ENCODE data around the gene SORBS1.

The SORBS1 gene

GRCh38 chr10:95567903-95568630 is 6.9 kb upstream of the SORBS1 start:
- Histone ChIP-seq H3K27me3 (ENCODE audit: insufficient read depth, poor library complexity, severe bottlenecking) (no peaks in the 10 kb centered on the region), H3K4me3 (replicated peaks; ENCODE audit: insufficient read depth, low read length) (no peak overlapping the region), H3K27ac (replicated peaks) (no peak overlapping the region)
- TF ChIP-seq POLR2AphosphoS5 (IDR thresholded peaks at IDR 0.05; ENCODE audit: low read depth) (no peak), SPI1 (IDR thresholded peaks at IDR 0.05; ENCODE audit: borderline replicate concordance, low read depth) (no peak), CTCF (IDR thresholded peaks at IDR 0.05; ENCODE audit: insufficient read depth, low read length) (no peak), REST (IDR thresholded peaks at IDR 0.05; ENCODE audit: insufficient replicate concordance, low read depth) (no peak), GABPA (IDR thresholded peaks at IDR 0.05; ENCODE audit: low read depth) (no peak)
- DNase-seq (ENCODE audit: low read depth in 1 of 2, low spot score in 1 of 2) = no peak

GRCh38 chr10:95566136-95566535 is 5.0 kb upstream of the SORBS1 start:
- DNase-seq (ENCODE audit: low read depth in 1 of 2, low spot score in 1 of 2) = no peak
- no peaks in the 10 kb centered on the region for H3K27me3 ChIP-seq (ENCODE audit: insufficient read depth, poor library complexity, severe bottlenecking)
- TF ChIP-seq SPI1 (IDR thresholded peaks at IDR 0.05; ENCODE audit: borderline replicate concordance, low read depth) (no peak), REST (IDR thresholded peaks at IDR 0.05; ENCODE audit: insufficient replicate concordance, low read depth) (no peak), POLR2AphosphoS5 (IDR thresholded peaks at IDR 0.05; ENCODE audit: low read depth) (no peak), GABPA (IDR thresholded peaks at IDR 0.05; ENCODE audit: low read depth) (no peak), CTCF (IDR thresholded peaks at IDR 0.05; ENCODE audit: insufficient read depth, low read length) (no peak)
- H3K4me3 ChIP-seq (replicated peaks; ENCODE audit: insufficient read depth, low read length) = no peak overlapping the region
- no peak overlapping the region for H3K27ac ChIP-seq (replicated peaks)

- TF ChIP-seq REST (IDR thresholded peaks at IDR 0.05; ENCODE audit: insufficient replicate concordance, low read depth) (no peak), CTCF (IDR thresholded peaks at IDR 0.05; ENCODE audit: insufficient read depth, low read length) (no peak)
- no peak overlapping the region for H3K4me3 ChIP-seq (replicated peaks; ENCODE audit: insufficient read depth, low read length)
- no peak overlapping the region for H3K27ac ChIP-seq (replicated peaks)
- peaks cover 6% of the 10 kb centered on the region for H3K27me3 ChIP-seq (ENCODE audit: insufficient read depth, poor library complexity, severe bottlenecking)
- no peak for DNase-seq (ENCODE audit: low read depth in 1 of 2, low spot score in 1 of 2)
Observed at GRCh38 chr10:95565336-95565735, 4.2 kb upstream of the SORBS1 start.
